Parathyroid adenoma (tissue), 2 donors: ENCODE measurements around the gene CYP4F22.

Source experiments
- H2AFZ ChIP-seq: fragments of 300-600 bp; sonication (generic); one replicate; pipeline ENCODE4 v1.7.0; 2017; ENCODE audit warnings: antibody characterized with exemption, mild to moderate bottlenecking
- H3K27ac ChIP-seq: fragments of 300-600 bp; sonication (generic); one replicate; pipeline ENCODE4 v1.7.0; 2017
- H3K27me3 ChIP-seq: fragments of 300-600 bp; sonication (generic); one replicate; pipeline ENCODE4 v1.7.0; 2017; ENCODE audit warnings: low read length; ENCODE audit not compliant: control insufficient read depth, insufficient read depth
- H3K36me3 ChIP-seq: fragments of 300-600 bp; sonication (generic); one replicate; pipeline ENCODE4 v1.7.0; 2017; ENCODE audit warnings: low read length; ENCODE audit not compliant: control insufficient read depth, insufficient read depth
- H3K4me1 ChIP-seq: fragments of 300-600 bp; sonication (generic); one replicate; pipeline ENCODE4 v1.7.0; 2017; ENCODE audit warnings: control low read depth
- H3K4me2 ChIP-seq: fragments of 300-600 bp; sonication (generic); one replicate; pipeline ENCODE4 v1.7.0; 2017; ENCODE audit warnings: low read length
- H3K4me3 ChIP-seq: fragments of 300-600 bp; sonication (generic); one replicate; pipeline ENCODE4 v1.7.0; 2017; ENCODE audit warnings: low read depth, low read length
- H3K79me2 ChIP-seq: fragments of 300-600 bp; sonication (generic); one replicate; pipeline ENCODE4 v1.7.0; 2017; ENCODE audit warnings: control low read depth
- H3K9ac ChIP-seq: fragments of 300-600 bp; sonication (generic); one replicate; pipeline ENCODE4 v1.7.0; 2017; ENCODE audit warnings: mild to moderate bottlenecking
- H3K9me3 ChIP-seq: fragments of 300-600 bp; sonication (generic); one replicate; pipeline ENCODE4 v1.7.0; 2017; ENCODE audit warnings: low read length; ENCODE audit not compliant: control insufficient read depth
- TF ChIP-seq, protein P1 (sequence below): fragments of 300-600 bp; sonication (generic); IDR thresholded peaks from one replicate; pipeline ENCODE4 v1.7.0; 2017; ENCODE audit warnings: antibody characterized with exemption, mild to moderate bottlenecking
- donor health status: primary hyperparathyroidism.

CYP4F22 gene

DNA sequence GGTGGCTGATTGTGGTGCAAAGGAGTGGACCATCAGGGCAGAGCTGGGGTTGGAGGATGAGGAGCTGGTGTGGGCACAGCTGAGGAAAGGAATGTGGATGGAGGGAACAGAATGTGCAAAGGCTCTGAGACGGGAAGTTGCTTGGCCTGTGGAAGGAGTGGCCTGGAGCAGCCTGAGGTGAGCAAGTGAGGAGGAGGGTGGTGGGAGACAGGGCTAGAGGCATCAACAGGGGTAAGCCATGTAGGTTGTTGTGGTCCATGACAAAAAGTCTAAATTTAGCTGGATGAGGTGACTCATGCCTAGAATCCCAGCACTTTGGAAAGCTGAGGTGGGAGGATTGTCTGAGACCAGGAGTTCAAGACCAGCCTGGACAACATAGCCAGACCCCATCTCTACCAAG lies 9.5 kb downstream of the CYP4F22 start:
- Histone ChIP-seq H3K27me3 (no peaks in the 10 kb centered on the region), H3K27ac (no peak overlapping the region), H3K9ac (no peak overlapping the region), H3K4me2 (no peak overlapping the region), H3K36me3 (no peaks in the 10 kb centered on the region), H2AFZ (no peak overlapping the region), H3K4me1 (no peaks in the 10 kb centered on the region), H3K9me3 (no peaks in the 10 kb centered on the region), H3K79me2 (no peaks in the 10 kb centered on the region), H3K4me3 (no peak overlapping the region)
- TF ChIP-seq, protein P1, sequence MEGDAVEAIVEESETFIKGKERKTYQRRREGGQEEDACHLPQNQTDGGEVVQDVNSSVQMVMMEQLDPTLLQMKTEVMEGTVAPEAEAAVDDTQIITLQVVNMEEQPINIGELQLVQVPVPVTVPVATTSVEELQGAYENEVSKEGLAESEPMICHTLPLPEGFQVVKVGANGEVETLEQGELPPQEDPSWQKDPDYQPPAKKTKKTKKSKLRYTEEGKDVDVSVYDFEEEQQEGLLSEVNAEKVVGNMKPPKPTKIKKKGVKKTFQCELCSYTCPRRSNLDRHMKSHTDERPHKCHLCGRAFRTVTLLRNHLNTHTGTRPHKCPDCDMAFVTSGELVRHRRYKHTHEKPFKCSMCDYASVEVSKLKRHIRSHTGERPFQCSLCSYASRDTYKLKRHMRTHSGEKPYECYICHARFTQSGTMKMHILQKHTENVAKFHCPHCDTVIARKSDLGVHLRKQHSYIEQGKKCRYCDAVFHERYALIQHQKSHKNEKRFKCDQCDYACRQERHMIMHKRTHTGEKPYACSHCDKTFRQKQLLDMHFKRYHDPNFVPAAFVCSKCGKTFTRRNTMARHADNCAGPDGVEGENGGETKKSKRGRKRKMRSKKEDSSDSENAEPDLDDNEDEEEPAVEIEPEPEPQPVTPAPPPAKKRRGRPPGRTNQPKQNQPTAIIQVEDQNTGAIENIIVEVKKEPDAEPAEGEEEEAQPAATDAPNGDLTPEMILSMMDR: no peak

GRCh38 chr19:15519433-15519976 lies 11.2 kb downstream of the CYP4F22 start:
- H2AFZ ChIP-seq: no peak overlapping the region
- no peak overlapping the region for H3K27ac ChIP-seq
- H3K79me2 ChIP-seq: no peaks in the 10 kb centered on the region
- H3K4me3 ChIP-seq: no peak overlapping the region
- H3K9ac ChIP-seq: no peak overlapping the region
- H3K27me3 ChIP-seq: no peaks in the 10 kb centered on the region
- no peak overlapping the region for H3K4me2 ChIP-seq
- H3K4me1 ChIP-seq: no peaks in the 10 kb centered on the region
- H3K9me3 ChIP-seq: no peaks in the 10 kb centered on the region
- H3K36me3 ChIP-seq: no peaks in the 10 kb centered on the region
- TF ChIP-seq, protein P1: no peak

DNA sequence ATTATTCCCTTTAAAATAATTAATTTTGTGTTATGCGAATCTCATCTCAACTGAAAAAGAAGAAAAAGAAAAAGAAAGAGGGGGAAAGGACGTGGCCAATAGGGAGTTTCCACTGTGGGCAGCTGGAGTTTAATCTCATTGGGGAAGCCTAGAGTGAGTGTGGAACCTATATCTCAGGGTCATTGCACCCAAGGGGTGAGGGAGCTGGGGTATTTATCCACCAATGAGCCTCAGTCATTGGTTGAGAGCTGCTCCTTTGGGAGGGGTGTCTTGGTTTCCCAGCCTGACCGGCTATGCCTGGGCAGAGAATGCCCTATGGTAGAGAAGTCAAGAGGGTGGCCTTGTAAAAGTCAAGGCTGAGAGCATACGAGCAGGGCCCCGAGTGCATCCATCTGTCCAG lies 16.5 kb downstream of the CYP4F22 start:
- Histone ChIP-seq H3K9me3 (no peaks in the 10 kb centered on the region), H3K4me3 (no peak overlapping the region), H3K79me2 (no peaks in the 10 kb centered on the region), H3K4me2 (no peak overlapping the region), H3K4me1 (no peaks in the 10 kb centered on the region), H3K27ac (no peak overlapping the region), H3K27me3 (no peaks in the 10 kb centered on the region), H3K9ac (no peak overlapping the region), H3K36me3 (no peaks in the 10 kb centered on the region), H2AFZ (no peak overlapping the region)
- TF ChIP-seq, protein P1: no peak

- no peaks in the 10 kb centered on the region for H3K79me2 ChIP-seq
- H3K27me3 ChIP-seq: no peaks in the 10 kb centered on the region
- no peaks in the 10 kb centered on the region for H3K36me3 ChIP-seq
- no peaks in the 10 kb centered on the region for H3K9me3 ChIP-seq
- no peak overlapping the region for H2AFZ ChIP-seq
- H3K27ac ChIP-seq: no peak overlapping the region
- H3K4me1 ChIP-seq: no peaks in the 10 kb centered on the region
- no peak overlapping the region for H3K4me3 ChIP-seq
- H3K4me2 ChIP-seq: no peak overlapping the region
- no peak overlapping the region for H3K9ac ChIP-seq
- TF ChIP-seq, protein P1: no peak
Observed at GRCh38 chr19:15525291-15525690, 17.0 kb downstream of the CYP4F22 start.

DNA sequence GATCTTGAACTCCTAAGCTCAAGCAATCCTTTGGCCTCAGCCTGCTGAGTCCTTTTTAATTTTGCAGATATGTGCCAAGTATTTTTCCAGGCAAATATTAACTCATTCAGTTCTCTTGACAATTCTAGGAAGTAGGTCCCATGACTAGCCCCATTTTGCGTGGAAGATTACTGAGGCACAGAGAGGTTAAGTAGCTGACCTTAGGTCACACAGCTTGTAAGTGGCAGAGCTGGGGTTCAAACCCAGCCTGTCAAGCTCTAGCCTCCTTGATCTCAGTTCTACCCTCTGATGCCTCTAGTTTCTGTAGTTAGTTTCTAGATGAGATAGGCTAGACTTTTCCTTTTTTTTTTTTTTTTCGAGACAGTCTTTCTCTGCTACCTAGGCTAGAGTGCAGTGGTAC lies 18.1 kb downstream of the CYP4F22 start:
- no peak overlapping the region for H3K9ac ChIP-seq
- H3K4me2 ChIP-seq: no peak overlapping the region
- no peak overlapping the region for H3K4me3 ChIP-seq
- no peaks in the 10 kb centered on the region for H3K27me3 ChIP-seq
- no peaks in the 10 kb centered on the region for H3K9me3 ChIP-seq
- H3K4me1 ChIP-seq: no peaks in the 10 kb centered on the region
- no peaks in the 10 kb centered on the region for H3K36me3 ChIP-seq
- H3K27ac ChIP-seq: no peak overlapping the region
- no peaks in the 10 kb centered on the region for H3K79me2 ChIP-seq
- no peak overlapping the region for H2AFZ ChIP-seq
- TF ChIP-seq, protein P1: no peak
